Muscle of back (tissue), 11 donors: ENCODE results near the gene FYN. TPM values are rescaled to one million over a fixed set of nuclear protein-coding genes. Genes with fewer than 3 reads are reported as not detected.
"Not testable (repeated sequence)": the region's sequence is repeated elsewhere in the genome, so short reads cannot be mapped to it uniquely, and the experiment has no call there.

Source experiments
- DNase-seq, 3 donors: peaks; one replicate each; pipeline versions ENCODE4 v3.0.0 to v3.0.0-alpha.2; 2013
- polyA plus RNA-seq, 10 donors: library from polyadenylated mRNA; unstranded; fragments of 120-200 nt; gene quantifications; one replicate each; pipeline ENCODE4 v1.2.1, GENCODE V29; 2013; ENCODE audit not compliant: insufficient read length in 10 of 10

FYN gene
- polyA plus RNA-seq, 10 donors: 119 to 184 (median 154) TPM

- DNase-seq: no peak
Measured at GRCh38 chr6:111792914-111793700, 80.1 kb downstream of the FYN start.

- DNase-seq: no peak
Measured at GRCh38 chr6:111792241-111792640, 81.0 kb downstream of the FYN start.

DNA sequence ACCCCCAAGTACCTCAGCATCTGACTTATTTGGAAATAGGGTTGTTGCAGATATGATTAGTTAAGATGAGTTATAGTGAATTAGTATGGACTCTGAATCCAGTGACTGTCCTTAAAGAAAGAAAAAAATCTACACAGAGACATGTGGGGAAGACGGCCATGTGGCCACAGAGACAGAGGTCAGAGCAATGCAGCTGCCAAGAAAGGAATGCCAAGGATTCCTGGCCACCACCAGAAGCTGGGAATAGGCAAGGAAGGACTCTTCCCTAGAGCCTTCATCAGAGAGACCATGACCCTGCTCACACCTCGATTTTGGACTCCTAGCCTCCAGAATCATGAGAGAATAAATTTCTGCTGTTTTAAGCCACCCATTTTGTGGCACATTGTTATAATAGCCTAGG, 81.8 kb downstream of the FYN start:
- DNase-seq: no peak

- DNase-seq: peak; percentile 71 to 93 (median 82)
Measured at GRCh38 chr6:111789598-111789997, 83.7 kb downstream of the FYN start.

DNA sequence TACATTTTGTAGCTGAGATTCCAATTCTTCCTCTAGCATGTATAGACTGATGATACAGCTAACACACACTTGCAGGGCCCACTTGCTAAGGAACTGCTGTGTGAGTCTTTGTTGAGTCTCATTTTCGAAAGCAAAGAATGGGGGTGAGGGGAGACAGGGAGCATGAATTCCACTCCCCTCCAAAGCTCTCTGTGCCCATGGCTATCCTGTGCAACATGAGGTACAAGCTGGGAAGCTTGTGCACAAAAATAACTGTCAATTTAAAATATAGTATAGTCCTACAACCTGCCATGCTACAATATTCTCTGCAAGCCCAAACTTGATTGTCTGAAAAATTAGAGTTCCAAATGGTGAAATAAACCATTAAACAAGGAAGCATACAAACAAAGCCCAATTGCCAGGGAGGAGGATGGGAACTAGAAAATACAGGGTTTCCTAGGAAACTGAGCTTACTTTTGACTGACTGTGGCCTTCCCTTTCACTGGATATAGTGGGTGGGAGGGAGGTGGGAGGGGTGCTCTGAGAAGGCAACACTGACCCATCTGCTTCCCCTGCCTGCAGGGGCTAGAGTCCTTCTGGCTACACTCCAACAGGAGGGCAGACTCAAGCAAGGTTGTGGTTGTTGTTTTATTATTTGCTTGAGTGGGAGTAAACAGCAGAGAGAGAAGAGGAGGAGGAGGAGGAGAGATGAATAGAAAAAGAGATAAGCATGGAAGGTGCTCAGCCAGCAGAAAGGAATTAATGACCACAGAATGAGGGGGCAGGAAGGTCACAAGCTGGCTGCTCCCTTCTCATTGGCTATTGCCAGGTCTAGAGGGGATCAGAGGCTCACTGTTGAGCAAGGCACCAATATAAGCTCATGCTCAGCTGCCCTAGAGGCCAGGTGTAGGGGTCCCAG, 84.6 kb downstream of the FYN start:
- DNase-seq: no peak

DNA sequence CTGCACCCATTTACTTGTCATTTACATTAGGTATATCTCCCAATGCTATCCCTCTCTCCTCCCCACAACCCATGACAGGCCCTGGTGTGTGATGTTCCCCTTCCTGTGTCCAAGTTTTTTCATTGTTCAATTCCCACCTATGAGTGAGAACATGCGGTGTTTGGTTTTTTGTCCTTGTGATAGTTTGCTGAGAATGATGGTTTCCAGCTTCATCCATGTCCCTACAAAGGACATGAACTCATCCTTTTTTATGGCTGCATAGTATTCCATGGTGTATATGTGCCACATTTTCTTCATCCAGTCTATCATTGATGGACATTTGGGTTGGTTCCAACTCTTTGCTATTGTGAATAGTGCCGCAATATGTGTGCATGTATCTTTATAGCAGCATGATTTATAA, 87.1 kb downstream of the FYN start:
- DNase-seq: not testable (repeated sequence)

DNA sequence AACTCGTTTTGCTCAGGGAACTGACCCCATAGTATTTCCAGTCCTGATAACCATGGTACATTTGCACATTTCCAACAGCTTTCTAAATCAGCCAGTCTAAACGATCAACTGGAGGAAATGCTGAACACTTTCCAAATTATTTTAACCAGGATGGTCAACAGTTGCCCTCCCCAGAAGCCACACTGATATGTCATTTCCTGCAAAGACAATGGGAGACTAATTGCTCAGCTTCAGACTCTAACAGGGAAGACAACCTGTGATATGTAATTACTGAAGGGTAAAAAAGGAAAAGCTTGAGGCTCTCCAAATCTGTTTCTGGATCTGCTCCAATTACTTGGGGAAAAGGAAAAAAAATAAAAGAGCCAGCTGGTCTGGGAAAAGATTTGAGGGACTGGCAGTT, 88.8 kb downstream of the FYN start:
- DNase-seq: peak in 1 of 3 donors; percentile 39

DNA sequence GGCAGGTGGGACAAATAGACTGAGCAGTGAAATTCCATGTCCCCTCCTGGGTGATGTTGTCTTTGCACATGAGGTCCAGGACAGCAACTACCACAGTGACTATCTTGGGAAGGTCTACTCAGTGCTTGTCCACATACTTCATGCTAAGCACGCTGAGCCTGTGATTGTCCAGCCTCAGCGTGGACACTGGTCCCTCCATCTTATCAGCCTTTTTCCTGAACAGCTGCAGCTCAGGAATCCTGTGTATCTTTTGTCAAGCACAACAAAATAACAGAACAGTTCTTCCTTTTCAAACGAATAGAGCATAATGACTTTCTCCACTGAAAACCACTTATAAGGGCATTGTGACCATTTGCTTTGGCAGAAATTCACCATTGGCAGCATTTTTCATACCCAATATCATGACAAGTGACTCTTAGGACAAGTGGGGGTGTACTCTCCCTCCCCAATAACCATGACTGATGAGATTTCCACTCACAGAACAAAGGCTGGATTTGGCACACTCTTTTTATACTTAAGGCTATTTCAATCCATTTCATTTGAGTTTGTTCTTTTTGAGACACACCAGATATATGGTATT, 90.3 kb downstream of the FYN start:
- peak in 1 of 3 donors; percentile 28 for DNase-seq

DNA sequence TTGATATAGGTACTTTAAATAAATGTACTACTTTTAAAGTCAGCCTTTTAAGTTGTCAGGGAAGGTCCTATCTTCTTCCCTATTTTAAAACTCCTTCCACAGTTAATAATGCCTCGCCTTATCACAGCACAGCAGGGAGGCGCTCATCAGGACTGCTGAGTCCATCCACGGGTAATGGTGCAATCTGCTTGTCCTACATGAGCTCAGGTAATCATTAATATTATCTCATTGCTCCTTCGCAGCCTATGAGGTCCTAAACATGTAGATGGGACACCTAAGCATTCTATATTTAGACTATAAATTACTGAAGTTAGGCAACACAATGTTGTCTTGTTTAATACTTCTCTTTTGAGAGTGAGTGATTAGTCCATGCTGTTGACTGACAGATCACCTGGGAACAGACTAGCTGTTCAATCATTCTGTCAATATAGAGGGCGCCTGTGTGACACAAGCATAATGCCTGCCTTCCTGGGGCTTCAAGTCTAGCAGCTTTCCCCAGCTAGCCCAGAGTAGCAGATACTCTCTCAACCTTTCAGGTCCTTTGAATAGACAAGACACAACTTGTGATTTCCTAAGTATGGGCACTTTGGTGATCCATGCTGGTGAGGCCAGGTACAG, 91.0 kb downstream of the FYN start:
- no peak for DNase-seq

DNA sequence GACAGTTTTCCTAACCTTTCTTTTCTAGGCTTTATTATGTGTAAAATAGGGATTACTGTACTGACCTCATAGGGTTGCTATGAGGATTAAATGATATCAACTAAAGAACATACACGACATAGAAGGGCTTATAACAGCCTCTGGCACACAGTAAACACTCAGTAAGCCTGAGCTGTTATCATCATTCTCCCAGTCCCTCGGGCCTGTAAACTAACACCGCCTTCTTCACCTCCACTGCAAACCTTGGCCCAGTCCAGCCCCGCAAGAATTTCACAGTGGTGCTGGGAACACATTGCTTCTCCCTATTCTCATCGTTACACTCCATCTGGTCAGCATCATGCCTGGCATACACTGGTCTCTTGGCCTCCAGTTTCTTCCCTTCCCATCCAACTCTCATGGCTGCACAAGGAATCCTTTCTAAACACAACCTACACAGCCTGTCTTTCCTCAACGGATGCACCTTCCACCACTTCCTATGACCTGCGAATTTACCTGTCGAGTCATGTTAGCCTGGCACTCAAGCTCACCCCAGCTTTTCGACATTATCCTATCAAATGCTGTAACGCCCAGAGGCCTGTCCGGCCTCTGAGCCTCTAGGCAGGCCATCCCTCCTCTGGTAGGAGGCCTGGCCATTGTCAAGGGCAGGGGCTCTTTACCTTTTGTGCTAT, 92.1 kb downstream of the FYN start:
- peak in 1 of 3 donors; percentile 82 for DNase-seq

DNA sequence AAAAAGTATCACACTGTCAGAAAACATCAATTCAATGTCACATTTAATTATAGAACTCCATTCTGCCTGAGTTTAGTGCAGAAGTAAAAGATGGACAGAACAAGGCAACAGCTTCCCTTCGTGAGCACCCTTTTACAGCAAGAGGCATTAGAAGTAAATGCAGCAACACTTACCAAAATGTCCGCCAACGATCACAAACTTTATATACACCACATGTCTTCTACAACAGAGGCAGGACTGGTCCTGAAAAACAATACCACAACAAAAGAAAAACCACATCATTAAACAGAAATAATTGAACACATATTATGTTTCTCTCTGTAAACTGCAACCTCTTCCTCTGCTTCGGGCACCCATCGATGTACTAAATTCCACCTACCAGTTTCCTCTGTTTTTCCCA, 92.9 kb downstream of the FYN start:
- no peak for DNase-seq

DNA sequence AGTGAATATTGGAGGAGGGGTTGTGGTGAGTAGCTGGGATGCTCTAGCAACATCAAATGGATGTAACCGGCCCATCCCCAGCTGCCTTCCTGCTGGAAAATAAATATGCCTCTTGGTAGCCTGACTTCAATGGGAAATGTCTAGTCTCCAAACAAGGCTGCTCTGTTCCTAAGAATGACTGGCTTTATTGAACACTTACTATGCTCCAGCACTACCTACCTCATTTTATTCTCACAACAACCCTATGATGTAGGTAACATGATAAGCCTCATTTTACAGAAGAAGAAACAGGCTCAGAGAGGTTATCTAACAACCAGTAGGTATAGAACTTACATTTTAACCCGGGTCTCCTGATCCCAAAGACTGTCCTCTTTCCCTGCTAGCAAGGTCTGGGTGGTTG, 93.6 kb downstream of the FYN start:
- no peak for DNase-seq

DNA sequence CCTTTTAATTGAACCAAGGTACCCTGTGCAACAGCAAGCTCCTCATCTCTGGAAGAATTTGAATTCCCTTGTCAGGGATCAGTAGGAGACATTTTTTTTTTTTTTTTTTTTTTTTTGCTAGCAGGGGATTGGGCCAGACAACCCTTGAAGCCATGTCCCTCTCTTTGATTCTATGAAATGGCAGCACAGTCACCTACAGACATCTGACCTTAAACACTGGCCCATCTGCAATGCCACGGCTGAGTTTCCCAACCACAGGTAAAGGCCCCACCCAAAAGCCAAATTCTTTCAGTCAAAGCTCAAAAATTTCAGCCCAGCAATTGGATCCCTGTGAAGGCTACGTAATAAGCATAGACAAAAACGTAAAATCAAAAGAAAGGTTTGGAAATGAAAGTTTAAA, 94.2 kb downstream of the FYN start:
- no peak for DNase-seq

- no peak for DNase-seq
Measured at GRCh38 chr6:111777357-111777756, 95.9 kb downstream of the FYN start.

DNA sequence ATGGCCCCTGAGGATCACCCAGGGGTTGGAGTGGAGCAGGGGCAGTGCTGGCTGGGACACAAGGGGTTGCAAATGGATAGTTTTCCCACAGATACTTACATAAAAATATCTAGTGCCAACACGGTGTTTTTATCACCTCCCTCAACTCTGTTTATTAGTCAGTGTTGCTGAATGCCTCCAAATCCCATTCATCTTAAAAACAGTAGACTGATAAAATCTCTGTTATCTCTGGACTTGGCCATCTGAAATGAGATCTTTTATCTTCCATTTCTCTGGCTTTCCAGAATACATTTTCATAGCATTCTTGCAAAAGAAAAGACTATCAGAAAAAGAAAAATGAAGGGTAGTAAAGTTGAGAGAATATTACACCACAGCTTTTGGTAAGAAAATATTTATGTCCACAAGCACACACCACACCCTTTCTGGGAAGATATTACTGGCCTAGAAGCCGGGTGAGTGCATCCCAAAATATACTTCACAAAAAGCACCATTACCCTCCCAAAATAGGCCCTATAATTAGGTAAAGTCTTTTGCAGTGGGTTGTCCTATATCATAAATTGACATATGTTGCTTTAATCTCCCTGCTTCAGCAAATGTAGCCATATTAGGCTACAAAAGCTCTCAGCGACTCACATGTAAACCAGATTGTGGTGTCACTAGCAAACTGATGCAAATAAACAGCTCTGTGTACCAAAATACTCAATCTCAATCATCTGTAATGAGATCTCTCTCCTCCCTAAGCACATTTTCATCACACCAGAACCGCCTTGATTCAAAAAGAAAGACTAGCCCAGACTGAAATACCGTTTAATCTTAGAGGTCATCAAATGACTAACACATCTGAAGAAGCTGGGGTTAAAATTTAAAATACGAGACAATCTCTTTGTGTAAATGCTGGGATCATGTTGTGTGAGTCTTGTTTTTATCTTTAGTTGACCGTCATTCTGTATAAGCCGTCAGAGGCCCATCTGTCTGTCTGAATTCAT, 96.7 kb downstream of the FYN start:
- DNase-seq: no peak

- DNase-seq: no peak
Measured at GRCh38 chr6:111775145-111775922, 97.9 kb downstream of the FYN start.

DNA sequence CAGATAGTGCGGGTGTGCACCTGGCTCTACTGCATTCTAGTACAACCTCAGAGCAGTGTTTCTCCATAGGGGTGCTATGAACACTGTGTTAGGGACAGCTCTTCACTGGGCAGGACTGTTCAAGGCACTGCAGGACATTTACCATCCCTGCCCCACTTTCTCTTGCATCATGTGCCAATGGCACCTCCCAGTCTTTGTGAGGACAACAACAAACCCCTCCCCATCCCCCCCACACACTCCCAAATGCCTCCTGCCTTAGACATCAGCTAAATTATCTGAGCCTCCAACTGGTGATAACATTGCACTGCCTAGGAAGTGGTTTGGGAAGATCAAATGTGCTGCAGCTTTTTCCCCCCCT, 98.9 kb downstream of the FYN start:
- no peak for DNase-seq

- no peak for DNase-seq
Measured at GRCh38 chr6:111773501-111774345, 99.5 kb downstream of the FYN start.

DNA sequence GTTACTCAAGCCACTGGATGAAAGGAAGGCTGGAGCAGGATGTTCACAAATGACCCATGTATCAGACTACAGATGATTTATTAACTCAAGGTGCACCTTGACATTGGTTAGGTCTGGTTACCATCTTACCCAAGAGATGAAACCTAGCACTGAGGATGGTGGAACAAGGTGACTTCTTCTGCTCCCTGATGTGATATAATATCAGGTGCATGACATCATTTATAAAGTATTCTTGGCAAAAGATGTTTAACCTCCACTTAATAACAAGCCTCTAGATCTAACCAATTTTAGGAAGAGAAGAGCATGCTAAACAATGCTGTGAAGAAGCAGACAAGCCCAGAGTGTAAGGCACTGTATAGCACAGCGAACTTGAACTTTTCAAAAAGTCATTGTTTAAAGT, 100.9 kb downstream of the FYN start:
- DNase-seq: no peak
